Transverse colon (tissue), 3 donors: ENCODE results near the gene GABARAPL1.

Experiments used
- POLR2A ChIP-seq: fragments of 450-650 bp; IDR thresholded peaks from one replicate; pipeline ENCODE4 v1.6.1; 2016; ENCODE audit warnings: antibody characterized with exemption, mild to moderate bottlenecking, moderate library complexity
- TF ChIP-seq, protein P1 (sequence below), 5 experiments: fragments of 200-600 bp in 3 of 5; fragments of 450-650 bp in 2 of 5; sonication (generic) in 3 of 5; IDR thresholded peaks; 1 replicate in 2 of 5; 2 replicates in 3 of 5; pipeline ENCODE4 v1.5.1; 2016 to 2017; ENCODE audit warnings: antibody characterized with exemption in 5 of 5, inconsistent platforms in 3 of 5, mild to moderate bottlenecking in 2 of 5, moderate library complexity in 1 of 5

DNA sequence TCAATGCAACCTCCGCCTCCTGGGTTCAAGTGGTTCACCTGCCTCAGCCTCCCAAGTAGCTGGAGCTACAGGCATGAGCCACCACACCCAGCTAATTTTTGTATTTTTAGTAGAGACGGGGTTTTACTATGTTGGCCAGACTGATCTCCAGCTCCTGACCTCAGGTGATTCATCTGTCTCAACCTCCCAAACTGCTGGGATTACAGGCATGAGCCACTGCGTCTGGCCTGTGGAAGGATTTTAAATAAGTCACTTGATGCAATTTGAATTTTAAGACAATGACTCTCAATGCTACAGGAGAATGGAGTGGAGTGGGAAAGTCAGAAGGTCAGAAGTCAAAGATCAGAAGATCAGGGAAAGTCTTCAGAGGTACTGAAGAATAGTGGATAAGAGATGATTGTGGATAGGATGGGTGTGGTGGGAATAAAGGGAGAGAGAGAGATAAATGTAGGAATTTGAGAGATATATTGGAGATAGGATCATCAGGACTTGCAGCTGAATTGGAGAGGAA lies 18.5 kb upstream of the GABARAPL1 start:
- TF ChIP-seq, protein P1, sequence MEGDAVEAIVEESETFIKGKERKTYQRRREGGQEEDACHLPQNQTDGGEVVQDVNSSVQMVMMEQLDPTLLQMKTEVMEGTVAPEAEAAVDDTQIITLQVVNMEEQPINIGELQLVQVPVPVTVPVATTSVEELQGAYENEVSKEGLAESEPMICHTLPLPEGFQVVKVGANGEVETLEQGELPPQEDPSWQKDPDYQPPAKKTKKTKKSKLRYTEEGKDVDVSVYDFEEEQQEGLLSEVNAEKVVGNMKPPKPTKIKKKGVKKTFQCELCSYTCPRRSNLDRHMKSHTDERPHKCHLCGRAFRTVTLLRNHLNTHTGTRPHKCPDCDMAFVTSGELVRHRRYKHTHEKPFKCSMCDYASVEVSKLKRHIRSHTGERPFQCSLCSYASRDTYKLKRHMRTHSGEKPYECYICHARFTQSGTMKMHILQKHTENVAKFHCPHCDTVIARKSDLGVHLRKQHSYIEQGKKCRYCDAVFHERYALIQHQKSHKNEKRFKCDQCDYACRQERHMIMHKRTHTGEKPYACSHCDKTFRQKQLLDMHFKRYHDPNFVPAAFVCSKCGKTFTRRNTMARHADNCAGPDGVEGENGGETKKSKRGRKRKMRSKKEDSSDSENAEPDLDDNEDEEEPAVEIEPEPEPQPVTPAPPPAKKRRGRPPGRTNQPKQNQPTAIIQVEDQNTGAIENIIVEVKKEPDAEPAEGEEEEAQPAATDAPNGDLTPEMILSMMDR (IDR thresholded peaks at IDR 0.05) = no peak
- TF ChIP-seq POLR2A = no peak
